Erythroblast (primary cell): ENCODE results near the gene CAPN7.

Source experiments
- GATA1 ChIP-seq: IDR thresholded peaks from 2 replicates; pipeline ENCODE4 v1.6.1; 2011; ENCODE audit warnings: low read depth, mild to moderate bottlenecking, control low read depth, low read length, moderate library complexity
- POLR2A ChIP-seq: IDR thresholded peaks from 2 replicates; pipeline ENCODE4 v1.6.1; 2011; ENCODE audit warnings: mild to moderate bottlenecking, low read length

DNA sequence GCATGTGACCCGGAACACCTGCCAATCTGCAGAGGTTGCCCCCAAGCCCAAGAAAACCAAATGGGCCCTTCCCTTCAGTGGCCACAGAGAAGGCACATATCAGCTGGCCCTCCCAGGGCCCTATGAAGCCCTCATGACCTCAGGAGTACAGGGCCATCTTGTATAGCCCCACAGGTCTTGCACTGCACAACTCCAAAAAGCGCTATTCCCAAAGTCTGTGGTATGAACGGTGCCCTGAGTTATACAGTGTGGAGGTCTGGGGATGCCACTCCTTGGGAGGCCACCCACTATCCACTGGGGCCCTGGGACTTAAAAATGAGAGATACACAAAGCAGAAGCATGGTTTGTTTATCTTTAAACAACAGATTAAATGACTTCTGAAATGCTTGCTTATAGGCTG is 61.5 kb downstream of the CAPN7 start:
- TF ChIP-seq POLR2A (no peak), GATA1 (no peak)
